ENCODE results near the gene S100A11. TPM values are rescaled to one million over a fixed set of nuclear protein-coding genes. Genes with fewer than 3 reads are reported as not detected.

S100A11 gene
- total RNA-seq, 1 donor from 2014 or later, result 511 TPM

DNA sequence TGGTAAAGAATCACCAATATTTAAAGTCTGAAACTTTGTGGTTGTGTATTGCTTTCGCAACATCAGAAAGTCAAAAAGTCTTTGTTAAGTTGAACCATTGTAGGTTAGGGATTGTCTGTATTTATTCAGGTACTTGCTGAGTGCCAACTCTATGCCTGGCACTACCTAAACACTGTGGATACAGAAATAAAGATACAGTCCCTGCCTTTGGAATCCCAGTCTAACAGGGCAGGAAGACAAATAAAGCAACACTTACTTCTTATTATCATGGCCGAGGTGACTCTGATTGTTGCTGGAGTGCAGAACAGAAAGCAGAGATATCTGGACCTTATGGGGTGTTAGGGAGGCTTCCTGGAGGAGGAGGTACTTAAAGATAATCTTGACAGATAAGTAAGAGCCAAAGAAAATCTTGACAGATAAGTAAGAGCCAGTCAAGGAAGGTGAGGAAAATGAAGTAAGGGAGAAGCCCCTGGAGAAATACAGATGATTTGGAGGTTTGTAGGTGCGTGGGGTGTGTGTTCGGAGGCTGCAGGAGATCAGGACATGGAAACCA, 31.4 kb downstream of the S100A11 start:
- TF ChIP-seq CTCF (conservative IDR thresholded peaks at IDR 0.05), result no peak
- no peak for DNase-seq (ENCODE audit: extremely low spot score, unreplicated experiment)
- Mint-ChIP-seq H3K27ac (no peak overlapping the region), H3K27me3 (peaks cover 29% of the 10 kb centered on the region), H3K4me3 (no peak overlapping the region), H3K36me3 (no peaks in the 10 kb centered on the region), H3K4me1 (ENCODE audit: unreplicated experiment) (peaks cover 4% of the 10 kb centered on the region), H3K9me3 (no peaks in the 10 kb centered on the region)

- H3K4me3 Mint-ChIP-seq, result no peak overlapping the region
- peak; percentile 26 for TF ChIP-seq CTCF (conservative IDR thresholded peaks at IDR 0.05)
- H3K27ac Mint-ChIP-seq, result no peak overlapping the region
- peaks cover 35% of the 10 kb centered on the region for H3K27me3 Mint-ChIP-seq
- no peak for DNase-seq (ENCODE audit: extremely low spot score, unreplicated experiment)
- H3K9me3 Mint-ChIP-seq, result no peaks in the 10 kb centered on the region
- H3K36me3 Mint-ChIP-seq, result no peaks in the 10 kb centered on the region
- peaks cover 4% of the 10 kb centered on the region for H3K4me1 Mint-ChIP-seq (ENCODE audit: unreplicated experiment)
Observed at GRCh38 chr1:152003846-152004442, 32.9 kb downstream of the S100A11 start.

DNA sequence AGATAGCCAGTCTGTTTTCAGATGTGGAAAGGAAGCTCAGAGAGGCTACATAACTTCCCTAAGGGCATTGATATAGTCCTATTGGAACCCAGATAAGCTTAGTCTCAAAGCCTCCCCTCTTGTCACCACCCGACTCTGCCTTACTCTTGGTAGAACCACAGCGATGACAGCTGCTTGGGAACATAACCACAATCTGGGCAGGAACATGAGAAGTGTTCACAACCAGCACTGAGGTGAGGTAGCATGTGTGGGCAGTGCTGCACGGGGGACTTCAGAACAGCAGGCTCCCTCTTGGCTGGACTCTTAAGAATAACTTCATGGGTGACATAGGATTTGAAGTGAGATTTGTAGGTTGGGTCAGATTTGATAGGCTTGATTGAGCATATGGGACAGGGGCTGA, 33.8 kb downstream of the S100A11 start:
- Mint-ChIP-seq H3K9me3 (no peaks in the 10 kb centered on the region), H3K4me3 (no peak overlapping the region), H3K36me3 (no peaks in the 10 kb centered on the region), H3K27ac (no peak overlapping the region), H3K27me3 (peaks cover 34% of the 10 kb centered on the region), H3K4me1 (ENCODE audit: unreplicated experiment) (peaks cover 4% of the 10 kb centered on the region)
- no peak for DNase-seq (ENCODE audit: extremely low spot score, unreplicated experiment)
- no peak for TF ChIP-seq CTCF (conservative IDR thresholded peaks at IDR 0.05)

DNA sequence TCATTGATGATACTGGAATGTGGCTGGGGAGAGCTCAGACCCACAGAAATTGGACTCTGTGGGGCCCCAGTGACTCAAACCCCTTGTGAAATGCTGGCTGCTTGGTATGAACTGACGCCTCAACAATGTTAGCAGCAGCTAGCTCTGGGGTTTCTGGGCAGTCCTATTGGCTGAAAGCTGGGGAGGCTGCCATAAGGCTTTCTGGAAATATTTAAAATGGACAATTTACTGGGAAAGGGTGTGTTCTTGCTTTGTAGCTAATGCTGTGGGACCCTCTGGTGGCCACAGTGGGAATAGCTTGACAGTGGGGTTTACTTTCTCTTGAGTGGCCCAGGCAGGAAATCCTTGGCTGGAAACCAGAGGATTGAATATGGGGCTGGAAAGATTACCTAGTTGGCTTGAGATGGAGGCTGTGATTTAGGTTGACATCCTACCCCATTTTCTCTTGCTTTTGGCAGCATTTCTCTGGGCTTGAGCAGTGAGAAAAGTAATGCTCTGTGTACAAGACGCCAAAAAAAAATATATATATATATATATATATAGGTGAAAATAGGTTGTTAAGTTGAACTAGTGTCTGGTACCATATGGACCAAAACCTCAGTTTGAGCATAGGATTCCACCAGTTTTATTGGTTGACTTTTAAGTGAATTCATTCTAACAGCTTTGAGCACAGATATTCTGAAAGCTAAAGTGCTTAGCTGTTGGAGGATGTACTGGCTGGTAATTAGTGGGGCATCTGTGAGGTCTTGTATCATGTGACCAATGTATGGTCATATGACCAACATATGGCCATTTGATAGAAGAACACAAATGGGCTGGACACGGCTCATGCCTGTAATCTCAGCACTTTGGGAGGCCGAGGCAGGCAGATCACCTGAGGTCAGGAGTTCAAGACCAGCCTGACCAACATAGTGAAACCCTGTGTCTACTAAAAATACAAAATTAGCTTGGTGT, 34.9 kb downstream of the S100A11 start:
- peaks cover 31% of the 10 kb centered on the region for H3K27me3 Mint-ChIP-seq
- H3K4me1 Mint-ChIP-seq (ENCODE audit: unreplicated experiment), result peaks cover 4% of the 10 kb centered on the region
- no peak overlapping the region for H3K4me3 Mint-ChIP-seq
- peak; percentile 97 for TF ChIP-seq CTCF (conservative IDR thresholded peaks at IDR 0.05)
- H3K27ac Mint-ChIP-seq, result peak overlapping the region; percentile 58
- H3K36me3 Mint-ChIP-seq, result no peaks in the 10 kb centered on the region
- DNase-seq (ENCODE audit: extremely low spot score, unreplicated experiment), result peak; percentile 83
- H3K9me3 Mint-ChIP-seq, result no peaks in the 10 kb centered on the region

DNA sequence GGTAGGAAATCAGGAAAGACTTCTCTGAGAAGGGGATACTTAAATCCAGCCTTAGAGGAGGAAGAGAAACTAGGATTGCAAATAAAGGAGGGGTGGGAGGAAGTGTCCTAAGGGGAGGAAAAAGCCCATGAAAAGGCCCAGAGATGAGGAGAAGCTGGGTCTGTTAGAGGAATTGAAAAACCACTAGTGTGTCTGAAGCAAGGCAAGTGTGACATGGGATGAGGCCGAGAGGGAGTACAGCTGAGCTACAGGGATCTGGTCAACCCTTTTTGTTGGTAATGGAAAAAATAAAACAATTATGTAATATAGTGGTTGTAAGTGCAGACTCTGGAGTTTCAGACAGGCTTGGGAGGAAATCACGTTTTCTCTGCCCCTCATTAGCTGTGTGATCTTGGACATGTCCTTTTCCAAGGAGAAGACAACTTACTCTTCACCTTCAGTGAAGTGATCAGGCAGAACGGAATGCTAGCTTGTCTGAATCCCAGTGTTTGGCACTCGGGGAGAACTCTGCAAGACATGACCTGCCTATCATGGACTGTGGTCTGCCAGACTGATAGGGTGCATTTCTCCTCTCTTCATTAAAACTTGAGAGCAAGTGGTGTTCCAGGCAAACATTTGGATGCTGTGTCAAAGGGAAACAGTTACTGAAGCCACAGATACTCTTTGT, 35.7 kb downstream of the S100A11 start:
- H3K36me3 Mint-ChIP-seq, result no peaks in the 10 kb centered on the region
- no peak for TF ChIP-seq CTCF (conservative IDR thresholded peaks at IDR 0.05)
- H3K27ac Mint-ChIP-seq, result no peak overlapping the region
- DNase-seq (ENCODE audit: extremely low spot score, unreplicated experiment), result no peak
- H3K4me1 Mint-ChIP-seq (ENCODE audit: unreplicated experiment), result peaks cover 4% of the 10 kb centered on the region
- H3K4me3 Mint-ChIP-seq, result no peak overlapping the region
- peaks cover 31% of the 10 kb centered on the region for H3K27me3 Mint-ChIP-seq
- H3K9me3 Mint-ChIP-seq, result no peaks in the 10 kb centered on the region
